Measurements from ENCODE around the gene USP47.

DNA sequence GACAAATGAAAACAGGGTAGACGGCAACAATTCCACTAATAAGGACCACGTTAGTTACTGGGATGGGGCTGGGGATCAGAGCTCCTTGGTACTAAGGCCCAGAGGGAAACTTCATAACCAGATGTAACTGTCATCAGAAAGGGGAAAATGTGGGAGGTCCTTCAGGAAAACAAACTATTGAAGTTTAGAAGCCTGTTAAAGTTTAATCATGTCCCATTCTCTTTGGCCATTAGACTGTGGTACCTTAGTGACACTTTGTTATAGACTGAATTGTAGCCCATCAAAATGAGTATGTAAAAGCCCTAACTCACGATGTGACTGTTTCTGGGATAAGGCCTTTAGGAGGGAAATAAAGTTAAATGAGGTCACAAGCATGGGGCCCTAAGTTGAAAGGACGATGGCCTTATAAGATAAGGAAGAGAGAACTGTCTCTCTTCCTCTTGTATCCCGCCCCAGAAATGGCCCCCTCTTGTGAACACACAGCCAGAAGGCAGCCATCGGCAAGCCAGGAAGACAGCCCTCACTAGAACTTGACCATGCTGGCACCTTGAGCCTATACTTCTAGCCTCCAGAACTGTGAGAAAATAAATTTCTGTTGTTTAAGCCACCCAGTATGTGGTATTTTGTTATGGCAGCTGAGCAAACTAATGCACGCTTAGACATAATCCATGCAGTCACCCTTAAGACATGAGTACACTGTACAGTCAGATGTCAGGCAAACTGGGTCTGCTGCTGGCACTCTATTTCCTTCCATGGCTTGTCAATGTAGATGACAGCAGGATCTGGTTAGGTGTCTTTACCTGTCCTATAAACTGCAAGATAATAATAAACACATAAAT lies 26.9 kb upstream of the USP47 start:
- TF ChIP-seq, protein P1, sequence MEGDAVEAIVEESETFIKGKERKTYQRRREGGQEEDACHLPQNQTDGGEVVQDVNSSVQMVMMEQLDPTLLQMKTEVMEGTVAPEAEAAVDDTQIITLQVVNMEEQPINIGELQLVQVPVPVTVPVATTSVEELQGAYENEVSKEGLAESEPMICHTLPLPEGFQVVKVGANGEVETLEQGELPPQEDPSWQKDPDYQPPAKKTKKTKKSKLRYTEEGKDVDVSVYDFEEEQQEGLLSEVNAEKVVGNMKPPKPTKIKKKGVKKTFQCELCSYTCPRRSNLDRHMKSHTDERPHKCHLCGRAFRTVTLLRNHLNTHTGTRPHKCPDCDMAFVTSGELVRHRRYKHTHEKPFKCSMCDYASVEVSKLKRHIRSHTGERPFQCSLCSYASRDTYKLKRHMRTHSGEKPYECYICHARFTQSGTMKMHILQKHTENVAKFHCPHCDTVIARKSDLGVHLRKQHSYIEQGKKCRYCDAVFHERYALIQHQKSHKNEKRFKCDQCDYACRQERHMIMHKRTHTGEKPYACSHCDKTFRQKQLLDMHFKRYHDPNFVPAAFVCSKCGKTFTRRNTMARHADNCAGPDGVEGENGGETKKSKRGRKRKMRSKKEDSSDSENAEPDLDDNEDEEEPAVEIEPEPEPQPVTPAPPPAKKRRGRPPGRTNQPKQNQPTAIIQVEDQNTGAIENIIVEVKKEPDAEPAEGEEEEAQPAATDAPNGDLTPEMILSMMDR (IDR thresholded peaks at IDR 0.05; ENCODE audit: low read depth, low read length, poor library complexity, severe bottlenecking), result no peak
- no peak for TF ChIP-seq EZH2phosphoT487 (IDR thresholded peaks at IDR 0.05; ENCODE audit: borderline replicate concordance, low read length)

Measured in DOHH2 (cell line).